OCI-LY3 (cell line): ENCODE measurements around the gene OSTF1.

ENCODE experiments used
- H2AFZ ChIP-seq: fragments of 200-600, 300-600 bp; shearing (Covaris generic); 2 replicates; pipeline ENCODE4 v1.6.0; 2014; ENCODE audit warnings: antibody characterized with exemption, low read depth, low read length
- H3K27ac ChIP-seq: fragments of 200-600, 300-600 bp; sonication (generic); 2 replicates; pipeline ENCODE4 v1.5.1; 2014; ENCODE audit warnings: mild to moderate bottlenecking, low read length, moderate library complexity, mixed read lengths
- H3K27me3 ChIP-seq: fragments of 200-600, 300-600 bp; sonication (generic); 2 replicates; pipeline ENCODE4 v1.6.1; 2014; ENCODE audit warnings: low read depth, low read length, mixed read lengths
- H3K36me3 ChIP-seq: fragments of 200-600, 300-600 bp; sonication (generic); replicated peaks from 2 replicates; pipeline ENCODE3; 2014; ENCODE audit warnings: low read depth, low read length, mixed read lengths
- H3K4me1 ChIP-seq: fragments of 300-600, 200-600 bp; sonication (generic); 2 replicates; pipeline ENCODE4 v1.6.1; 2014; ENCODE audit warnings: low read length, mixed read lengths
- H3K4me2 ChIP-seq: fragments of 200-600, 300-600 bp; sonication (generic); 2 replicates; pipeline ENCODE4 v1.6.1; 2014; ENCODE audit warnings: low read length, mixed read lengths
- H3K4me3 ChIP-seq: fragments of 300-600, 200-600 bp; sonication (generic); 2 replicates; pipeline ENCODE4 v1.5.1; 2014; ENCODE audit warnings: antibody characterized with exemption, mild to moderate bottlenecking, low read length, moderate library complexity
- H3K79me2 ChIP-seq: fragments of 300-600, 200-600 bp; shearing (Covaris generic); 2 replicates; pipeline ENCODE4 v1.6.1; 2014; ENCODE audit warnings: mild to moderate bottlenecking, low read length, mixed read lengths
- H3K9ac ChIP-seq: fragments of 300-600, 200-600 bp; shearing (Covaris generic); 2 replicates; pipeline ENCODE4 v1.6.0; 2014; ENCODE audit warnings: mild to moderate bottlenecking, low read length, moderate library complexity
- H3K9me3 ChIP-seq: fragments of 200-600, 300-600 bp; shearing (Covaris generic); 2 replicates; pipeline ENCODE4 v1.6.1; 2014; ENCODE audit warnings: low read length, mixed read lengths; ENCODE audit not compliant: insufficient read depth
- H4K20me1 ChIP-seq: fragments of 200-600, 300-600 bp; sonication (generic); 2 replicates; pipeline ENCODE4 v1.6.1; 2016; ENCODE audit warnings: low read length, mixed read lengths; ENCODE audit not compliant: insufficient read depth
- CTCF ChIP-seq: fragments of 200-600, 300-600 bp; sonication (generic); IDR thresholded peaks from 2 replicates; pipeline ENCODE4 v1.5.1; 2014; ENCODE audit warnings: antibody characterized with exemption, low read length, low read depth
- EZH2phosphoT487 ChIP-seq: fragments of 200-600 bp; shearing (Covaris generic); IDR thresholded peaks from 2 replicates; pipeline ENCODE4 v1.6.1; 2018; ENCODE audit warnings: antibody characterized with exemption, mixed run types, low read depth

Gene OSTF1

GRCh38 chr9:75184471-75184870 lies 96.2 kb downstream of the OSTF1 start:
- Histone ChIP-seq H3K79me2 (no peaks in the 10 kb centered on the region), H3K4me1 (peaks cover 25% of the 10 kb centered on the region), H3K9me3 (no peaks in the 10 kb centered on the region), H3K36me3 (no peaks in the 10 kb centered on the region), H3K4me2 (peak overlapping the region; percentile 46), H3K27ac (peak overlapping the region; percentile 34), H3K9ac (no peak overlapping the region), H3K27me3 (peaks cover 8% of the 10 kb centered on the region), H2AFZ (0 out of 2 replicates have a peak overlapping the region, but pooled peaks have one; percentile 8), H4K20me1 (no peaks in the 10 kb centered on the region), H3K4me3 (no peak overlapping the region)
- TF ChIP-seq CTCF (no peak), EZH2phosphoT487 (no peak)

GRCh38 chr9:75185585-75186170 lies 97.4 kb downstream of the OSTF1 start:
- TF ChIP-seq CTCF = peak; percentile 80
- TF ChIP-seq EZH2phosphoT487 = no peak

GRCh38 chr9:75186767-75187380 lies 98.6 kb downstream of the OSTF1 start:
- H3K4me2 ChIP-seq = no peak overlapping the region
- H3K36me3 ChIP-seq = no peaks in the 10 kb centered on the region

More at GRCh38 chr9:75185585-75186170, 97.4 kb downstream of the OSTF1 start:
- peaks cover 25% of the 10 kb centered on the region for H3K4me1 ChIP-seq
- no peaks in the 10 kb centered on the region for H3K9me3 ChIP-seq
- H3K27me3 ChIP-seq = peaks cover 11% of the 10 kb centered on the region
- peak overlapping the region; percentile 82 for H2AFZ ChIP-seq
- H3K9ac ChIP-seq = no peak overlapping the region
- H3K27ac ChIP-seq = no peak overlapping the region
- H3K79me2 ChIP-seq = no peaks in the 10 kb centered on the region
- no peaks in the 10 kb centered on the region for H4K20me1 ChIP-seq
- H3K4me3 ChIP-seq = 0 out of 2 replicates have a peak overlapping the region, but pooled peaks have one; percentile 2
- no peaks in the 10 kb centered on the region for H3K36me3 ChIP-seq
- peak overlapping the region; percentile 49 for H3K4me2 ChIP-seq

More at GRCh38 chr9:75186767-75187380, 98.6 kb downstream of the OSTF1 start:
- H3K27ac ChIP-seq = no peak overlapping the region
- no peaks in the 10 kb centered on the region for H3K9me3 ChIP-seq
- no peak overlapping the region for H3K9ac ChIP-seq
- peaks cover 25% of the 10 kb centered on the region for H3K4me1 ChIP-seq
- H4K20me1 ChIP-seq = no peaks in the 10 kb centered on the region
- TF ChIP-seq EZH2phosphoT487 = no peak
- peak; percentile 74 for TF ChIP-seq CTCF
- no peak overlapping the region for H3K4me3 ChIP-seq
- no peaks in the 10 kb centered on the region for H3K79me2 ChIP-seq
- H2AFZ ChIP-seq = no peak overlapping the region
- H3K27me3 ChIP-seq = peaks cover 15% of the 10 kb centered on the region
